Glomerular endothelial cell (primary cell): ENCODE results near the gene GPR4. TPM values are rescaled to one million over a fixed set of nuclear protein-coding genes. Genes with fewer than 3 reads are reported as not detected.

ENCODE experiments used
- DNase-seq: peaks from one replicate; pipeline ENCODE4 v3.0.0-alpha.2; 2011; ENCODE audit warnings: low read depth, low spot score; ENCODE audit errors: extremely low read depth
- total RNA-seq: library from RNA; depleted of rRNA; stranded (reverse); fragments of >200 nt; gene quantifications from 2 replicates; pipeline ENCODE4 v1.2.3, GENCODE V29; 2015

GPR4 gene
- total RNA-seq, 1 donor from 2014 or later: 14.8 TPM

GRCh38 chr19:45556835-45557234 lies 45.2 kb downstream of the GPR4 start:
- no peak for DNase-seq

GRCh38 chr19:45554481-45554880 lies 47.5 kb downstream of the GPR4 start:
- DNase-seq: no peak

- DNase-seq: no peak
These were observed 48.5 kb downstream of the GPR4 start for GRCh38 chr19:45553464-45553863.

- no peak for DNase-seq
These were observed 53.9 kb downstream of the GPR4 start for GRCh38 chr19:45547965-45548609.

- no peak for DNase-seq
These were observed 54.7 kb downstream of the GPR4 start for GRCh38 chr19:45547211-45547770.

GRCh38 chr19:45542234-45542668 lies 59.8 kb downstream of the GPR4 start:
- DNase-seq: no peak

Other genes with a start within 250 kb of the GPR4 start
- gene ERCC2, start 231.6 kb downstream of the GPR4 start, total RNA-seq: 41.9 and 51.5 TPM in 2 replicates
- 16.2 and 44.6 TPM in 2 replicates for gene PPP1R13L, start 197.1 kb downstream of the GPR4 start, total RNA-seq
- gene POLR1G, start 195.6 kb downstream of the GPR4 start, total RNA-seq: 6.3 and 12.7 TPM in 2 replicates
- gene ERCC1, start 178.3 kb downstream of the GPR4 start, total RNA-seq: 96.3 and 120 TPM in 2 replicates
- gene FOSB, start 134.2 kb downstream of the GPR4 start, total RNA-seq: 4.8 and 26.4 TPM in 2 replicates
- gene RTN2, start 105.2 kb downstream of the GPR4 start, total RNA-seq: 13.4 and 17.7 TPM in 2 replicates
- gene PPM1N, start 103.8 kb downstream of the GPR4 start, total RNA-seq: 1.1 TPM in 1 of 2 replicates, not detected in the other
- gene VASP, start 94.7 kb downstream of the GPR4 start, total RNA-seq: 205 and 224 TPM in 2 replicates
- gene OPA3, start 17.4 kb downstream of the GPR4 start, total RNA-seq: 14.9 and 16.6 TPM in 2 replicates
- gene EML2, start 37.2 kb upstream of the GPR4 start, total RNA-seq: 19.3 and 26.6 TPM in 2 replicates
- gene GIPR, start 66.0 kb upstream of the GPR4 start, total RNA-seq: 0.76 TPM in 1 of 2 replicates, not detected in the other
- gene SNRPD2, start 89.7 kb upstream of the GPR4 start, total RNA-seq: 221 and 278 TPM in 2 replicates
- 17.4 and 25.0 TPM in 2 replicates for gene QPCTL, start 90.5 kb upstream of the GPR4 start, total RNA-seq
- gene FBXO46, start 128.7 kb upstream of the GPR4 start, total RNA-seq: 12.3 and 18.6 TPM in 2 replicates
- not detected in 2 replicates for gene MEIOSIN, start 131.2 kb upstream of the GPR4 start, total RNA-seq
- 9.9 and 15.5 TPM in 2 replicates for gene SIX5, start 167.0 kb upstream of the GPR4 start, total RNA-seq
- gene DMPK, start 180.3 kb upstream of the GPR4 start, total RNA-seq: 23.4 and 40.2 TPM in 2 replicates
- gene DMWD, start 190.6 kb upstream of the GPR4 start, total RNA-seq: 51.2 and 62.6 TPM in 2 replicates
- not detected in 2 replicates for gene RSPH6A, start 213.1 kb upstream of the GPR4 start, total RNA-seq